ENCODE results near the gene GPR142.

- no peak for TF ChIP-seq CTCF (conservative IDR thresholded peaks at IDR 0.05; ENCODE audit: low read length)
- no peak for TF ChIP-seq EZH2phosphoT487 (IDR thresholded peaks at IDR 0.05; ENCODE audit: borderline replicate concordance)
Observed at GRCh38 chr17:74389937-74390679, 22.8 kb downstream of the GPR142 start.
